C4-2B (cell line): ENCODE measurements around the gene GP9.

Source experiments
- H3K27ac ChIP-seq: fragments of 450-650 bp; 2 replicates; pipeline ENCODE4 v1.5.1; 2017
- CTCF ChIP-seq: fragments of 450-650 bp; conservative IDR thresholded peaks from 2 replicates; pipeline ENCODE4 v1.5.1; 2017; ENCODE audit warnings: mild to moderate bottlenecking
- ZFX ChIP-seq: fragments of 450-650 bp; IDR thresholded peaks from 2 replicates; pipeline ENCODE4 v1.6.1; 2017

Gene GP9

DNA sequence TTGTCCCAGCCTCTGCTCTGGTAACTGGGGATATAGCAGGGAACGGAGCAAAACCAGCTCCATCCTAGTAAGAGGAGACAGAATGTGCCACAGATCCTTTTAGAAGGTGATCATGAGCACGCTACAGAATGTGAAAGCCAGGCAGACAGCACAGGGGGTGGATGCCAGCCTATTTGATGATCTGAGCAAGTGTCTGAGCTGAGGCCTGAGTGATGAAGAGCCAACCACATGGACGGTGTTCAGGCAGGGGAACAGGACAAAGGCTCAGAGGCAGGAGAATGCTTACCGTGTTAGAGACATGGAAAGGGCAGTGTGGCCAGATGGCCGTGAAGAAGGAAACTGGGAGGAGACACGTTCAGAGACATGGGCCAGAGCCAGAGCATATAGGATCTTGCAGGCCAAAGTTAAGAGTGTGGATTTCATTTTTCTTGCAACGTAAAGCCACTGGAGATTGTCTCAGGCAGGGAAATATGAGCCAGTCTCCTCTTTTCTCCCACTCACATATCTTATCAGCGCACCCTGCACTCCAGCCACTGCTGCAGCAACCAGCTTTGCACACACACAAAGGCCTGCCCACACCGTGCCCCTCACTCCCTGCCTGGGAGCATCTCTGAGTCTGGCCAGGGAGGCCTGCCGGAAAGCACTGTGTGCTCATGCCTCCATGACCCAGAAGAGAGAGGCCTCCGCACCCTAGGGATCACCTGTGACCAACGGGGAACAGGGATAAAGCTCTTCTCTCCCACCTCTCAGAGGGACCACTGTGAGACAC, 41.0 kb downstream of the GP9 start:
- no peak overlapping the region for H3K27ac ChIP-seq
- no peak for TF ChIP-seq CTCF

DNA sequence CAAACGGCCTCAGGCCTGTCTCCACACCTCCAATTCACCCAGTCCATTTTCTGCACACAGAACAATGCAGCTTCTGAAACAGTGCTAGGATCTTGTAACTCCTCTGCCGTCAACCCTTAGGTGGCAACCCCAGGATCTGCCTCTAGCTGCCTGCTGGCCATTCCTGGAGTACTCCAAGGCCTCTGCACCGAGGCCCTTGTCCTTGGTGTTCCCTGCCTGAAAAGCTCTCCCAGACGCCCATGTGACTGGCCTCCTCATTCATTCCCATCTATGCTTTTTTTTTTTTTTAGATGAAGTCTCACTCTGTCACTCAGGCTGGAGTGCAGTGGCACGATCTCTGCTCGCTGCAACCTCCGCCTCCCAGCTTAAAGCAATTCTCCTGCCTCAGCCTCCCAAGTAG, 42.7 kb downstream of the GP9 start:
- TF ChIP-seq CTCF (no peak), ZFX (no peak)
- H3K27ac ChIP-seq = no peak overlapping the region

- no peak for TF ChIP-seq CTCF
- no peak for TF ChIP-seq ZFX
- H3K27ac ChIP-seq = no peak overlapping the region
These were observed 43.5 kb downstream of the GP9 start for GRCh38 chr3:129104051-129104450.

GRCh38 chr3:129104498-129105079, 44.0 kb downstream of the GP9 start:
- TF ChIP-seq CTCF (no peak), ZFX (no peak)
- no peak overlapping the region for H3K27ac ChIP-seq

- H3K27ac ChIP-seq = peak overlapping the region; percentile 82
- TF ChIP-seq CTCF = no peak
- no peak for TF ChIP-seq ZFX
These were observed 45.3 kb downstream of the GP9 start for GRCh38 chr3:129105862-129106261.

- TF ChIP-seq CTCF (no peak; the same call in 1 of the 2 replicates), ZFX (no peak)
- H3K27ac ChIP-seq = peak overlapping the region; percentile 82
These were observed 45.7 kb downstream of the GP9 start for GRCh38 chr3:129106320-129106719.

- TF ChIP-seq CTCF (no peak), ZFX (no peak)
- H3K27ac ChIP-seq = peak overlapping the region; percentile 82
These were observed 46.4 kb downstream of the GP9 start for GRCh38 chr3:129106866-129107565.
